ENCODE results near the gene SAMD7.

Gene SAMD7

GRCh38 chr3:169969174-169970095 is 58.1 kb downstream of the SAMD7 start:
- peaks cover 83% of the 10 kb centered on the region for H3K4me1 Mint-ChIP-seq
- no peaks in the 10 kb centered on the region for H3K9me3 Mint-ChIP-seq
- peaks cover 10% of the 10 kb centered on the region for H3K36me3 Mint-ChIP-seq
- no peaks in the 10 kb centered on the region for H3K27me3 Mint-ChIP-seq
- H3K27ac Mint-ChIP-seq = peak overlapping the region; percentile 86
- H3K4me3 Mint-ChIP-seq = peak overlapping the region; percentile 88

- H3K4me1 Mint-ChIP-seq = peaks cover 74% of the 10 kb centered on the region
- H3K4me3 Mint-ChIP-seq = no peak overlapping the region
- H3K36me3 Mint-ChIP-seq = peaks cover 10% of the 10 kb centered on the region
- no peaks in the 10 kb centered on the region for H3K9me3 Mint-ChIP-seq
- H3K27me3 Mint-ChIP-seq = no peaks in the 10 kb centered on the region
- no peak overlapping the region for H3K27ac Mint-ChIP-seq
Measured at GRCh38 chr3:169970847-169971246, 59.5 kb downstream of the SAMD7 start.

GRCh38 chr3:169971522-169971921 is 60.1 kb downstream of the SAMD7 start:
- Mint-ChIP-seq H3K9me3 (no peaks in the 10 kb centered on the region), H3K36me3 (peaks cover 10% of the 10 kb centered on the region), H3K27ac (peak overlapping the region; percentile 36), H3K27me3 (no peaks in the 10 kb centered on the region), H3K4me3 (no peak overlapping the region), H3K4me1 (peaks cover 73% of the 10 kb centered on the region)

GRCh38 chr3:169980055-169980454 is 68.7 kb downstream of the SAMD7 start:
- Mint-ChIP-seq H3K27ac (peak overlapping the region; percentile 31), H3K27me3 (no peaks in the 10 kb centered on the region), H3K36me3 (peaks cover 27% of the 10 kb centered on the region), H3K4me1 (peaks cover 19% of the 10 kb centered on the region), H3K9me3 (no peaks in the 10 kb centered on the region), H3K4me3 (no peak overlapping the region)

- H3K27me3 Mint-ChIP-seq = no peaks in the 10 kb centered on the region
- H3K27ac Mint-ChIP-seq = no peak overlapping the region
- H3K4me3 Mint-ChIP-seq = no peak overlapping the region
- peaks cover 14% of the 10 kb centered on the region for H3K4me1 Mint-ChIP-seq
- peaks cover 27% of the 10 kb centered on the region for H3K36me3 Mint-ChIP-seq
- no peaks in the 10 kb centered on the region for H3K9me3 Mint-ChIP-seq
Measured at GRCh38 chr3:169984292-169984691, 72.9 kb downstream of the SAMD7 start.

Data from activated naive CD4-positive, alpha-beta T cell treated with anti-CD3 and anti-CD28 coated beads, Interleukin-2, amount 50 U/mL, for 24 hours (primary cell).